Endothelial cell (in vitro differentiated cells): ENCODE data around the gene NRTN. TPM values are rescaled to one million over a fixed set of nuclear protein-coding genes. Genes with fewer than 3 reads are reported as not detected.
"Not testable (repeated sequence)": the region's sequence is repeated elsewhere in the genome, so short reads cannot be mapped to it uniquely, and the experiment has no call there.

ENCODE experiments used
- DNase-seq: peaks from one replicate; pipeline ENCODE4 v3.0.0; 2021; ENCODE audit warnings: low spot score
- H3K27ac Mint-ChIP-seq: one replicate; pipeline ENCODE4 v1.8.0; 2021; ENCODE audit warnings: mixed read lengths, inconsistent platforms; ENCODE audit not compliant: unreplicated experiment
- H3K27me3 Mint-ChIP-seq: one replicate; pipeline ENCODE4 v1.8.0; 2021; ENCODE audit warnings: mild to moderate bottlenecking, moderate library complexity, mixed read lengths, inconsistent platforms; ENCODE audit not compliant: unreplicated experiment
- H3K36me3 Mint-ChIP-seq: one replicate; pipeline ENCODE4 v1.8.0; 2021; ENCODE audit warnings: mild to moderate bottlenecking, low read depth, mixed read lengths, inconsistent platforms; ENCODE audit not compliant: unreplicated experiment
- H3K4me1 Mint-ChIP-seq: one replicate; pipeline ENCODE4 v1.8.0; 2021; ENCODE audit warnings: mild to moderate bottlenecking, mixed read lengths, inconsistent platforms; ENCODE audit not compliant: unreplicated experiment
- H3K4me3 Mint-ChIP-seq: one replicate; pipeline ENCODE4 v1.8.0; 2021; ENCODE audit warnings: mild to moderate bottlenecking, mixed read lengths, inconsistent platforms; ENCODE audit not compliant: unreplicated experiment
- H3K9me3 Mint-ChIP-seq: one replicate; pipeline ENCODE4 v1.8.0; 2021; ENCODE audit warnings: mixed read lengths, inconsistent platforms; ENCODE audit not compliant: unreplicated experiment
- total RNA-seq: library from RNA; stranded (reverse); fragmentation: NEBNext Ultra II Directional; extraction: Animal tissue kit (Norgen Biotek cat#: 25700); gene quantifications from one replicate; pipeline ENCODE4 v1.2.1, GENCODE V29; 2021; ENCODE audit not compliant: unreplicated experiment
- TF ChIP-seq, protein P1 (sequence below): fragments of 200-600 bp; sonication (generic); IDR thresholded peaks from one replicate; pipeline ENCODE4 v1.5.0; 2021; ENCODE audit warnings: antibody characterized with exemption; ENCODE audit not compliant: unreplicated experiment

NRTN gene
- total RNA-seq, 1 donor from 2014 or later, result 0.56 TPM

DNA sequence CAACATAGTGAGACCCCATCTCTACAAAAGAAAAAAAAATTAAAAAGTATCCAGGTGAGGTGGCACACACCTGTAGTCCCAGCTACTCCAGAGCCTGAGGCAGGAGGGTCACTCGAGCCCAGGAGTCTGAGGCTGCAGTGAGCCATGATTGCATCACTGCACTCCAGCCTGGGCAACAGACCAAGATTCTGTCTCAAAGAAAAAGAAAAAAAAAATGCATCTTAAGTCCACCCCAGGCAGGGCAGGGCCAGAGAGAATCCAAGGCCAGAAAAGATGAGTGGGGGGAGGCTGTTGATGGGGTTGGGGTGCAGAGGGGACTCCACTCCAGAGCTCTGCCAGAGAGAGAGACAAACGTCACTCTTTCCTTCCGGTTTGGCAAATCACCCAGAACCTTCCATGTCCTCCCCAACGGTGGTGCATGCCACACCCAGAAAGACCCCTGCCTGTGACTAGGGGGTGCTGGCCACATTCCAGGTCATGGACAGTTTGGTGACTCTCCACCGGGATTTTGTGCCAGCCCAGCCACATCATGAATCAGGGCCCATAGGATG is 46.0 kb downstream of the NRTN start:
- Mint-ChIP-seq H3K4me3 (no peak overlapping the region), H3K27ac (no peak overlapping the region), H3K4me1 (peaks cover 6% of the 10 kb centered on the region), H3K9me3 (no peaks in the 10 kb centered on the region), H3K36me3 (no peaks in the 10 kb centered on the region), H3K27me3 (peaks cover 4% of the 10 kb centered on the region)
- TF ChIP-seq, protein P1, sequence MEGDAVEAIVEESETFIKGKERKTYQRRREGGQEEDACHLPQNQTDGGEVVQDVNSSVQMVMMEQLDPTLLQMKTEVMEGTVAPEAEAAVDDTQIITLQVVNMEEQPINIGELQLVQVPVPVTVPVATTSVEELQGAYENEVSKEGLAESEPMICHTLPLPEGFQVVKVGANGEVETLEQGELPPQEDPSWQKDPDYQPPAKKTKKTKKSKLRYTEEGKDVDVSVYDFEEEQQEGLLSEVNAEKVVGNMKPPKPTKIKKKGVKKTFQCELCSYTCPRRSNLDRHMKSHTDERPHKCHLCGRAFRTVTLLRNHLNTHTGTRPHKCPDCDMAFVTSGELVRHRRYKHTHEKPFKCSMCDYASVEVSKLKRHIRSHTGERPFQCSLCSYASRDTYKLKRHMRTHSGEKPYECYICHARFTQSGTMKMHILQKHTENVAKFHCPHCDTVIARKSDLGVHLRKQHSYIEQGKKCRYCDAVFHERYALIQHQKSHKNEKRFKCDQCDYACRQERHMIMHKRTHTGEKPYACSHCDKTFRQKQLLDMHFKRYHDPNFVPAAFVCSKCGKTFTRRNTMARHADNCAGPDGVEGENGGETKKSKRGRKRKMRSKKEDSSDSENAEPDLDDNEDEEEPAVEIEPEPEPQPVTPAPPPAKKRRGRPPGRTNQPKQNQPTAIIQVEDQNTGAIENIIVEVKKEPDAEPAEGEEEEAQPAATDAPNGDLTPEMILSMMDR, result no peak
- DNase-seq, result no peak

- Mint-ChIP-seq H3K4me1 (peaks cover 6% of the 10 kb centered on the region), H3K9me3 (no peaks in the 10 kb centered on the region), H3K4me3 (no peak within 1 kb of the TSS), H3K27me3 (peaks cover 4% of the 10 kb centered on the region), H3K27ac (no peak within 1 kb of the TSS), H3K36me3 (no peaks in the 10 kb centered on the region)
- DNase-seq, result no peak
- TF ChIP-seq, protein P1, result no peak
Measured at GRCh38 chr19:5851302-5851701, 46.4 kb downstream of the NRTN start, which contains the start of gene FUT3. Gene FUT3 (minus strand): TSS chr19:5851449.

GRCh38 chr19:5854121-5854520 is 49.3 kb downstream of the NRTN start:
- H3K4me3 Mint-ChIP-seq, H3K27ac Mint-ChIP-seq, H3K27me3 Mint-ChIP-seq, H3K36me3 Mint-ChIP-seq, DNase-seq, H3K4me1 Mint-ChIP-seq, H3K9me3 Mint-ChIP-seq: not testable (repeated sequence)

- not testable (repeated sequence) for H3K4me3 Mint-ChIP-seq, H3K27ac Mint-ChIP-seq, H3K4me1 Mint-ChIP-seq, DNase-seq, H3K27me3 Mint-ChIP-seq, H3K36me3 Mint-ChIP-seq, H3K9me3 Mint-ChIP-seq
Measured at GRCh38 chr19:5855151-5855550, 50.3 kb downstream of the NRTN start.

- Mint-ChIP-seq H3K27me3 (no peaks in the 10 kb centered on the region), H3K4me1 (peaks cover 6% of the 10 kb centered on the region), H3K4me3 (no peak overlapping the region), H3K27ac (no peak overlapping the region), H3K9me3 (no peaks in the 10 kb centered on the region), H3K36me3 (no peaks in the 10 kb centered on the region)
- no peak for DNase-seq
- TF ChIP-seq, protein P1, result no peak
Measured at GRCh38 chr19:5857203-5858081, 52.6 kb downstream of the NRTN start.

GRCh38 chr19:5863030-5863665 is 58.3 kb downstream of the NRTN start:
- H3K36me3 Mint-ChIP-seq, result no peaks in the 10 kb centered on the region

More at GRCh38 chr19:5863030-5863665, 58.3 kb downstream of the NRTN start:
- Mint-ChIP-seq H3K4me1 (no peaks in the 10 kb centered on the region), H3K27ac (no peak overlapping the region), H3K27me3 (peaks cover 14% of the 10 kb centered on the region), H3K4me3 (no peak overlapping the region), H3K9me3 (no peaks in the 10 kb centered on the region)
- DNase-seq, result no peak
- TF ChIP-seq, protein P1, result no peak
